Gastrocnemius medialis (tissue), 4 donors: ENCODE data around the gene FAM118A.

ENCODE experiments used
- CTCF ChIP-seq, 5 experiments: fragments of 450-650 bp in 3 of 5; fragments of 200-600 bp in 2 of 5; sonication (generic) in 2 of 5; IDR thresholded peaks in 4 of 5; conservative IDR thresholded peaks in 1 of 5; 1 replicate in 4 of 5; 2 replicates in 1 of 5; pipeline ENCODE4 v1.5.1; 2016 to 2019; ENCODE audit warnings: antibody characterized with exemption in 5 of 5, mild to moderate bottlenecking in 3 of 5, moderate library complexity in 3 of 5
- POLR2A ChIP-seq, 2 donors: fragments of 450-650 bp; IDR thresholded peaks; one replicate each; pipeline ENCODE4 v1.6.1; 2017; ENCODE audit warnings: antibody characterized with exemption in 2 of 2, mild to moderate bottlenecking in 2 of 2, moderate library complexity in 2 of 2

- no peak for TF ChIP-seq CTCF (IDR thresholded peaks at IDR 0.05 in 4 of 5, conservative IDR thresholded peaks at IDR 0.05 in 1 of 5)
- TF ChIP-seq POLR2A (IDR thresholded peaks at IDR 0.05) = no peak
These were observed 33.4 kb downstream of the FAM118A start for GRCh38 chr22:45343143-45343542.
